ENCODE results near the gene TMEM8B.

DNA sequence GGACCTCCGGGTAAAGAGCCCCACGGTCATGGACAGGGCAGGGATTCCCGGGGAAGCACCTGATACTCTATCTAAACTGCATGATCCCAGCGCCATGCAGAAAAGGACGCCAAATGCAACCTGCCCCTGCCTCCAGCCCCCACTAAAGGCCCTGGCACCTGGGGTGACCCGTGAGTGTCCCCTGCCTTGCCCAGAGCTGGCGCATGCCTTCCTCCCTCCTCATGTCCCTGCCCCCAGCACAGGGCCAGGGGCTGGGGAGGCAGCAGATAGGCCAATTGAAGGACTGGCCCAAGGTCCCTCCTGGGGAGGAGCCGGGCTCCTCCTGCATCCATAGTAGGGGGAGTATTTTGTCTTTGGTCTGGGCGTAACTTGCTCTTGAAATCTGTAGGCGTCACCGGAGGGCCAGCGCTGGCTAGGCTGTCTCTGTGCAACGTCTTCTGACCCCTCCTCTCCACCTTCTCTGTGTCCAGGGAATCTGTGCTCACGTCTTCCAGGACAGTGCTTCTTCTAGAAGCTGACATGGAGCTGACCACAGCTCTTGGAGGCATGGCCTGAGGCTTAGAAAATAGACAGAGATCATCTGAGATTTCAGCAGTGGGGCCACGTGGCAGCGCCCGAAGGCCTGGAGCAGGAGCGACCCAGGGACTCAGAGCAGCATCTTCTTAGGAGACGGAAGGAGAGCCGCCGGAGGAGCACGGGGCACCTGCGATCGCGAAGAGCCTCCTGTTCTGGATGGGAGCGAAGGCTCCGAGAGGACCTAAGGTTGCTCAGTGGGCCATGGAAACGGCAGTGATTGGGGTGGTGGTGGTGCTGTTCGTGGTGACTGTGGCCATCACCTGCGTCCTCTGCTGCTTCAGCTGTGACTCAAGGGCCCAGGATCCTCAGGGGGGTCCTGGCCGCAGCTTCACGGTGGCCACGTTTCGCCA lies 80.9 kb downstream of the TMEM8B start:
- TF ChIP-seq, protein P1, sequence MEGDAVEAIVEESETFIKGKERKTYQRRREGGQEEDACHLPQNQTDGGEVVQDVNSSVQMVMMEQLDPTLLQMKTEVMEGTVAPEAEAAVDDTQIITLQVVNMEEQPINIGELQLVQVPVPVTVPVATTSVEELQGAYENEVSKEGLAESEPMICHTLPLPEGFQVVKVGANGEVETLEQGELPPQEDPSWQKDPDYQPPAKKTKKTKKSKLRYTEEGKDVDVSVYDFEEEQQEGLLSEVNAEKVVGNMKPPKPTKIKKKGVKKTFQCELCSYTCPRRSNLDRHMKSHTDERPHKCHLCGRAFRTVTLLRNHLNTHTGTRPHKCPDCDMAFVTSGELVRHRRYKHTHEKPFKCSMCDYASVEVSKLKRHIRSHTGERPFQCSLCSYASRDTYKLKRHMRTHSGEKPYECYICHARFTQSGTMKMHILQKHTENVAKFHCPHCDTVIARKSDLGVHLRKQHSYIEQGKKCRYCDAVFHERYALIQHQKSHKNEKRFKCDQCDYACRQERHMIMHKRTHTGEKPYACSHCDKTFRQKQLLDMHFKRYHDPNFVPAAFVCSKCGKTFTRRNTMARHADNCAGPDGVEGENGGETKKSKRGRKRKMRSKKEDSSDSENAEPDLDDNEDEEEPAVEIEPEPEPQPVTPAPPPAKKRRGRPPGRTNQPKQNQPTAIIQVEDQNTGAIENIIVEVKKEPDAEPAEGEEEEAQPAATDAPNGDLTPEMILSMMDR (IDR thresholded peaks at IDR 0.05): no peak
- TF ChIP-seq EZH2 (IDR thresholded peaks at IDR 0.05; ENCODE audit: borderline replicate concordance, insufficient read depth, low read depth, low read length, poor library complexity, severe bottlenecking): no peak
